Uterus (tissue), 4 donors: ENCODE results near the gene FZR1. TPM values are rescaled to one million over a fixed set of nuclear protein-coding genes. Genes with fewer than 3 reads are reported as not detected.
A peak's percentile ranks its signal among the peaks of the same experiment; 100 is the strongest.
"Not testable (repeated sequence)": the region's sequence is repeated elsewhere in the genome, so short reads cannot be mapped to it uniquely, and the experiment has no call there.

Experiments used
- DNase-seq, 2 donors: peaks; one replicate each; pipeline ENCODE4 v3.0.0-alpha.2; 2019 to 2020
- H3K27ac ChIP-seq, 2 donors: fragments of 200-600 bp; sonication (generic); 1 replicate in 1 of 2; 2 replicates in 1 of 2; pipeline ENCODE4 v1.5.1; 2016 to 2018
- H3K27me3 ChIP-seq, 2 donors: fragments of 200-600 bp; sonication (generic); one replicate each; pipeline ENCODE4 v1.5.1; 2018 to 2019; ENCODE audit warnings: control low read depth in 1 of 2
- H3K36me3 ChIP-seq, 2 donors: fragments of 200-600 bp; sonication (generic); one replicate each; pipeline ENCODE4 v1.5.1; 2019; ENCODE audit warnings: control low read depth in 1 of 2
- H3K4me1 ChIP-seq, 2 donors: fragments of 200-600 bp; sonication (generic); one replicate each; pipeline ENCODE4 v1.5.1; 2018 to 2019; ENCODE audit warnings: control low read depth in 1 of 2
- H3K4me3 ChIP-seq, 2 donors: fragments of 200-600 bp; sonication (generic); 1 replicate in 1 of 2; 2 replicates in 1 of 2; pipeline ENCODE4 v1.5.1; 2018 to 2019; ENCODE audit warnings: mild to moderate bottlenecking in 1 of 2
- H3K9me3 ChIP-seq, 2 donors: fragments of 200-600 bp; sonication (generic); one replicate each; pipeline ENCODE4 v1.5.1; 2019; ENCODE audit warnings: control low read depth in 1 of 2
- POLR2A ChIP-seq, 2 donors: fragments of 450-650 bp; IDR thresholded peaks; one replicate each; pipeline ENCODE4 v1.6.1; 2016; ENCODE audit warnings: antibody characterized with exemption in 2 of 2, mild to moderate bottlenecking in 1 of 2, moderate library complexity in 1 of 2
- intact Hi-C: fragments of 100-400 bp; cut with DNase I; formaldehyde crosslinking; loops from one replicate; pipeline ENCODE4 v1.15.1; 2023; ENCODE audit warnings: low total_unique reads
- total RNA-seq, 4 donors: library from RNA; depleted of rRNA in 3 of 4; stranded (reverse); fragments of >200 nt in 3 of 4; gene quantifications; one replicate each; pipeline versions ENCODE4 v1.1.0 to v1.2.4, GENCODE V29; 2014 to 2023
- TF ChIP-seq, protein P1 (sequence below), 4 experiments: fragments of 200-600 bp in 2 of 4; fragments of 450-650 bp in 2 of 4; sonication (generic) in 2 of 4; IDR thresholded peaks; one replicate each; pipeline ENCODE4 v1.5.1; 2016 to 2019; ENCODE audit warnings: antibody characterized with exemption in 4 of 4, mild to moderate bottlenecking in 2 of 4, moderate library complexity in 1 of 4
- donor health status: DM: yes; HTN: yes; CAD: no.

FZR1 gene
- total RNA-seq, 4 donors from 2014 or later: 3.8 to 70.8 (median 33.0) TPM

GRCh38 chr19:3507371-3508120, 1.4 kb downstream of the FZR1 start:
- Histone ChIP-seq H3K4me1 (peaks cover 0 to 3% of the 10 kb centered on the region in 2 donors), H3K36me3 (no peaks in the 10 kb centered on the region), H3K27me3 (no peaks in the 10 kb centered on the region), H3K4me3 (peak overlapping the region; percentile 56 to 100), H3K27ac (peak overlapping the region; percentile 79 to 90), H3K9me3 (no peaks in the 10 kb centered on the region)
- TF ChIP-seq, protein P1, sequence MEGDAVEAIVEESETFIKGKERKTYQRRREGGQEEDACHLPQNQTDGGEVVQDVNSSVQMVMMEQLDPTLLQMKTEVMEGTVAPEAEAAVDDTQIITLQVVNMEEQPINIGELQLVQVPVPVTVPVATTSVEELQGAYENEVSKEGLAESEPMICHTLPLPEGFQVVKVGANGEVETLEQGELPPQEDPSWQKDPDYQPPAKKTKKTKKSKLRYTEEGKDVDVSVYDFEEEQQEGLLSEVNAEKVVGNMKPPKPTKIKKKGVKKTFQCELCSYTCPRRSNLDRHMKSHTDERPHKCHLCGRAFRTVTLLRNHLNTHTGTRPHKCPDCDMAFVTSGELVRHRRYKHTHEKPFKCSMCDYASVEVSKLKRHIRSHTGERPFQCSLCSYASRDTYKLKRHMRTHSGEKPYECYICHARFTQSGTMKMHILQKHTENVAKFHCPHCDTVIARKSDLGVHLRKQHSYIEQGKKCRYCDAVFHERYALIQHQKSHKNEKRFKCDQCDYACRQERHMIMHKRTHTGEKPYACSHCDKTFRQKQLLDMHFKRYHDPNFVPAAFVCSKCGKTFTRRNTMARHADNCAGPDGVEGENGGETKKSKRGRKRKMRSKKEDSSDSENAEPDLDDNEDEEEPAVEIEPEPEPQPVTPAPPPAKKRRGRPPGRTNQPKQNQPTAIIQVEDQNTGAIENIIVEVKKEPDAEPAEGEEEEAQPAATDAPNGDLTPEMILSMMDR (IDR thresholded peaks at IDR 0.05): no peak
- peak in 1 of 2 donors; percentile 6 for TF ChIP-seq POLR2A (IDR thresholded peaks at IDR 0.05)
- peak in 1 of 2 donors; percentile 53 for DNase-seq
- intact Hi-C loops: no loop called here

GRCh38 chr19:3508121-3508661, 2.1 kb downstream of the FZR1 start:
- H3K4me1 ChIP-seq, H3K27me3 ChIP-seq, H3K36me3 ChIP-seq, H3K9me3 ChIP-seq, intact Hi-C loops, H3K4me3 ChIP-seq, H3K27ac ChIP-seq, DNase-seq: not testable (repeated sequence)

- H3K36me3 ChIP-seq: no peaks in the 10 kb centered on the region
- no peak overlapping the region for H3K4me3 ChIP-seq
- H3K4me1 ChIP-seq: peaks cover 0 to 3% of the 10 kb centered on the region in 2 donors
- TF ChIP-seq, protein P1 (IDR thresholded peaks at IDR 0.05): no peak
- intact Hi-C loops: no loop called here
- H3K27ac ChIP-seq: no peak overlapping the region
- H3K27me3 ChIP-seq: no peaks in the 10 kb centered on the region
- H3K9me3 ChIP-seq: no peaks in the 10 kb centered on the region
- no peak for DNase-seq
These were observed 2.8 kb downstream of the FZR1 start for GRCh38 chr19:3508771-3509535.

- no peak overlapping the region for H3K27ac ChIP-seq
- no peak overlapping the region for H3K4me3 ChIP-seq
- H3K4me1 ChIP-seq: peaks cover 0 to 3% of the 10 kb centered on the region in 2 donors
- no peaks in the 10 kb centered on the region for H3K36me3 ChIP-seq
- intact Hi-C loops: no loop called here
- DNase-seq: no peak
- no peaks in the 10 kb centered on the region for H3K9me3 ChIP-seq
- H3K27me3 ChIP-seq: no peaks in the 10 kb centered on the region
- no peak for TF ChIP-seq POLR2A (IDR thresholded peaks at IDR 0.05)
- TF ChIP-seq, protein P1 (IDR thresholded peaks at IDR 0.05): no peak
These were observed 3.5 kb downstream of the FZR1 start for GRCh38 chr19:3509566-3509989.

DNA sequence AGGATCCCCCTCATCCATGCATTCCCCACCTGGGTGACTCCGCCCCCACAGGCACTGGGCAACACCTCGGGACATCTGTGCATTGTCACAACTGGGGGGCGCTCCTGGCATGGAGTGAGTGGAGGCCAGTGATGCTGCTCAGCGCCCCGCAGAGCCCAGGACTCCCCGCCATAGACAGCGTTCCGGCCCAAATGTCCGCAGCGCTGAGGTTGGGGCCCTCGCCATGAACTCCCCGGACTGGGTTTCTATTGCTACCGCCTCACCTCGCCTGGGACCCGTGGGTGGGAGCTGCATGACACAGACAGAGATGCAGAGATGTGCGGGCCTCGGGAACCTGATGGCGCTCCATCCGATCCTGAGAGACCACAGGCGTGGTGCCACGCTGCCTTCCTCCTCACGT, 4.6 kb downstream of the FZR1 start:
- no peak for DNase-seq
- H3K27ac ChIP-seq: no peak overlapping the region
- TF ChIP-seq, protein P1 (IDR thresholded peaks at IDR 0.05): no peak
- TF ChIP-seq POLR2A (IDR thresholded peaks at IDR 0.05): no peak
- peaks cover 0 to 3% of the 10 kb centered on the region in 2 donors for H3K4me1 ChIP-seq
- no peak overlapping the region for H3K4me3 ChIP-seq
- H3K27me3 ChIP-seq: no peaks in the 10 kb centered on the region
- H3K36me3 ChIP-seq: no peaks in the 10 kb centered on the region
- H3K9me3 ChIP-seq: no peaks in the 10 kb centered on the region
- intact Hi-C loops: no loop called here
